ENCODE data around the gene RHD.
A peak's percentile ranks its signal among the peaks of the same experiment; 100 is the strongest.

RHD gene

GRCh38 chr1:25341746-25342145 lies 69.4 kb downstream of the RHD start:
- no peak for DNase-seq (ENCODE audit: extremely low read depth, low read depth)
- no peak for TF ChIP-seq CTCF (IDR thresholded peaks at IDR 0.05; ENCODE audit: low read depth, low read length)

GRCh38 chr1:25342846-25343245 lies 70.5 kb downstream of the RHD start:
- no peak for TF ChIP-seq CTCF (IDR thresholded peaks at IDR 0.05; ENCODE audit: low read depth, low read length)

GRCh38 chr1:25343872-25344271 lies 71.6 kb downstream of the RHD start:
- DNase-seq (ENCODE audit: extremely low read depth, low read depth) = peak; percentile 82

More at GRCh38 chr1:25342846-25343245, 70.5 kb downstream of the RHD start:
- no peak for DNase-seq (ENCODE audit: extremely low read depth, low read depth)

GRCh38 chr1:25347556-25347955 lies 75.2 kb downstream of the RHD start:
- no peak for DNase-seq (ENCODE audit: extremely low read depth, low read depth)
- TF ChIP-seq CTCF (IDR thresholded peaks at IDR 0.05; ENCODE audit: low read depth, low read length) = no peak

More at GRCh38 chr1:25343872-25344271, 71.6 kb downstream of the RHD start:
- no peak for TF ChIP-seq CTCF (IDR thresholded peaks at IDR 0.05; ENCODE audit: low read depth, low read length)

- no peak for TF ChIP-seq CTCF (IDR thresholded peaks at IDR 0.05; ENCODE audit: low read depth, low read length)
- no peak for DNase-seq (ENCODE audit: extremely low read depth, low read depth)
Observed at GRCh38 chr1:25349606-25350005, 77.3 kb downstream of the RHD start.

- no peak for TF ChIP-seq CTCF (IDR thresholded peaks at IDR 0.05; ENCODE audit: low read depth, low read length)
- DNase-seq (ENCODE audit: extremely low read depth, low read depth) = no peak
Observed at GRCh38 chr1:25355841-25356395, 83.6 kb downstream of the RHD start.

GRCh38 chr1:25356441-25356840 lies 84.1 kb downstream of the RHD start:
- TF ChIP-seq CTCF (IDR thresholded peaks at IDR 0.05; ENCODE audit: low read depth, low read length) = no peak
- DNase-seq (ENCODE audit: extremely low read depth, low read depth) = no peak
